ENCODE data around the gene RAPGEF4. TPM values are rescaled to one million over a fixed set of nuclear protein-coding genes. Genes with fewer than 3 reads are reported as not detected.

The RAPGEF4 gene
- total and polyA plus RNA-seq, 2 of the 8 experiments (the other 6 are each of a cell fraction or from before 2014, with no cell fraction given): 1.2 to 2.6 TPM

GRCh38 chr2:172974762-172975161 is 239.1 kb downstream of the RAPGEF4 start (continued):
- no peak for TF ChIP-seq ZNF274 (IDR thresholded peaks at IDR 0.05; ENCODE audit: borderline replicate concordance, extremely low read depth, low read length)
- TF ChIP-seq CBX5 (IDR thresholded peaks at IDR 0.05; ENCODE audit: low read depth, low read length): no peak
- no peak for TF ChIP-seq TCF12 (IDR thresholded peaks at IDR 0.05; ENCODE audit: low read depth, low read length)
- TF ChIP-seq EGR1 (IDR thresholded peaks at IDR 0.05; ENCODE audit: borderline replicate concordance, low read depth, low read length): no peak

All from H1 (cell line).